GM18868 (cell line): Measurements from ENCODE around the gene ARHGAP32.

ENCODE experiments used
- ATAC-seq: cut with Tn5 transposase; IDR thresholded peaks from one replicate; pipeline ENCODE4 v1.9.1; 2021; ENCODE audit warnings: mild to moderate bottlenecking, moderate library complexity; ENCODE audit not compliant: unreplicated experiment

Gene ARHGAP32

GRCh38 chr11:128937480-128937879, 254.6 kb downstream of the ARHGAP32 start:
- no peak for ATAC-seq

GRCh38 chr11:128936606-128937251, 255.4 kb downstream of the ARHGAP32 start:
- no peak for ATAC-seq

DNA sequence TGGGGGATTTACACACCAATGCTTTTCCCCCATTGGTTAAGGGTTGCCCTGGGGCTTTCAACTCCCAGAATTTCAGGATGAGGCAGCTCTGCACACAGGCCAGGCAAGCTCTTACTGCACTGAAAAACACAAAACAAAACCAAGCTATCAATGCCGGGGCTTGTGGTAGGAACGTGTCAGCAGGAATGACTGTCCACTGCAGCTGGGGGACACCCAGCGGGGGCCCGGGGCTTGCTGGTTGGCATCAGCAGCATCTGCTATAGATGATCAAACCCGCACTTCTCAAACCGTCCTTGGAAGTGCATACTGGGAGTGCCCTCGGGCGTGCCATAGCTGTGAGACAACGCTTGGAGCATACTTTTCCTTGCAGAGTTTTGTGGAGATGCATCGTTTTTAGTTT, 257.2 kb downstream of the ARHGAP32 start:
- ATAC-seq, result no peak

DNA sequence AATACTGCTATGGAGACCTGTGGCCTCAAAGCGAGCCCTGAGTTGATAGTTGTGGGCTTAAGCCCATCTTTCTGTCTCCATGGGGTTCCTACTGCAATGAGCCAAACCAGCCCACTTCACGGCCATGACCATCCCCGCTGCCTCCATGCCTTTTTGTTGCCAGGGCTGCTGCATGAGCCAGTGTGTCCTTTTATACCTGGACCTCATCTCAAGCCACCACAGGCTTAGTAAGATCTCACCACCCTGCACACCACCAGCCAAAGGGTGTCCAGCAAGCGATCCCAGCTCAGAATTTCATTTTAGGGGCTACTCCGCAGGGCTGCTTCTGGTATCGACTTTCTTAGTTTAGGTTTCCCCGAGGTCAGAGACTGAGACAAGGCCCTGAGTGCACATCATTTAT, 257.8 kb downstream of the ARHGAP32 start:
- no peak for ATAC-seq

GRCh38 chr11:128933481-128934178, 258.5 kb downstream of the ARHGAP32 start:
- no peak for ATAC-seq

- ATAC-seq, result no peak
These were observed 260.5 kb downstream of the ARHGAP32 start for GRCh38 chr11:128931668-128932067.

- no peak for ATAC-seq
These were observed 261.1 kb downstream of the ARHGAP32 start for GRCh38 chr11:128931066-128931465.

DNA sequence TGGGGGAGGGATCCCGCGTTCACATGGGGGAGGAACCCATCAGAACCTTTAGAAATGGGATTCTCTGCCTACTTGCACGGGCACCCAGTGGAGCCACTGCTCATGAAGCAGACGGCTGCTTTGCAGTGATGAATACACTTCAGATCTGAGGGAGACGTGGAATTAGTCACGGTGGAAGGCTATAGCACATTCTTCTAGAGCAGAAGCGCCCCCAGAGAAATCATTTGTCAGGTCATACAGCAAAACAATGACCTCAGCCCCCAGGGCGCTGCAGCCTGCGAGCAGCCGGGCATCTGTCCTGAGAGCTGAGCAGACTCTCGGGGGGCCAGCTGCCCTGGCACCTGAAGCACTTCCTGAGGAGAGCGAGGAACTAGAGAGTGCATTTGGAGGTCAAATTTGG, 262.1 kb downstream of the ARHGAP32 start:
- no peak for ATAC-seq

- peak; percentile 46 for ATAC-seq
These were observed 262.7 kb downstream of the ARHGAP32 start for GRCh38 chr11:128929468-128929867.

GRCh38 chr11:128928400-128928799, 263.7 kb downstream of the ARHGAP32 start:
- peak; percentile 95 for ATAC-seq

- no peak for ATAC-seq
These were observed 264.3 kb downstream of the ARHGAP32 start for GRCh38 chr11:128927683-128928336.

- no peak for ATAC-seq
These were observed 265.0 kb downstream of the ARHGAP32 start for GRCh38 chr11:128927108-128927461.

DNA sequence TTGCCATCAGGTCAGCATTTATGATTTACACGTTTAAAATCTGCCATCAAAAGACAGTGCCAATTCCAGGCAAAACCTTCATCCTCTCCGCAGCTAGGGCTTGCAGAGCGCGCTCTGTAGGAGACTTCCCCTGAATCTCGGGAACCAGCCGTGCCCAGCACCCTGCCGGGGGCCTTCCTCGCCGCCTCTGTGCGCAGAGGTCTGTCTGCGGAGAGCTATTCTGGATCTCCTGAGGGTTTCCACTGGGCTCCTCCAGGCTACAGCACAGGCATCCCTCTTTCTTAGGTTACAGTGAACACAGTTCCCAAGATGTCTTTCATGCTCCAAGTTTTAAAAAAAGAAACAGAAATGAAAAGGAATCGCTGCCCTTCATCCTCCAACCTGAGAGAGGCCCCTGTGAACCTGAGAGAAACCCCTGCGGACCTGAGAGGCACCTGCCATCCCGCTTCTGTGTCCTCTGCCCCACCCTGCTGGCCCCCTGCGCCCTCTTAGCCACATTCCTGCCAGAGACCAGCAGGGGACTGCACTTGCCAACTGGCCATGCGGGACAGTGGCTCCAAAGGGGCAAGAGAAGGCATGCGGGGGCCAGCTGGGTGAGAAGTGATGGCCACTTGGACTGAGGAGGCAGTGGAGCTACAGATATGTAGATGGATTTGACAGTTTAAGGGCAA, 265.6 kb downstream of the ARHGAP32 start:
- no peak for ATAC-seq

GRCh38 chr11:128926000-128926399, 266.1 kb downstream of the ARHGAP32 start:
- no peak for ATAC-seq

DNA sequence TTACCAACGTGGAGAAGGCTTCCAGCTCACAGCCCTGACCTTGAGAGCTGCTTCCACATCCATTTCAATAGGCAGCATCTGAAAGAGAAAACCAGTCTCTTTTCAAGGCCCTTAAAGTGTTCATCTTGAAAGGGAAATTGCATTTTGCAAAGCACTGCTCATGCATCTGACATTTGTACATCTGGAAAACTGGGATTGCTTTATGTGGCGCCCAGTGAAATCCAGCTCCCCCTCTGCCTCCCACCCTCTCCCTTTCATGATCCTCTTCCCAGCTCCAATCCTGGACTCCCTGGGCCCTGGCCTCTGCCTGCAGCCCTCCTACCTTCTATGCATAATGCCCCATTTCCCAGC, 266.9 kb downstream of the ARHGAP32 start:
- ATAC-seq, result no peak

DNA sequence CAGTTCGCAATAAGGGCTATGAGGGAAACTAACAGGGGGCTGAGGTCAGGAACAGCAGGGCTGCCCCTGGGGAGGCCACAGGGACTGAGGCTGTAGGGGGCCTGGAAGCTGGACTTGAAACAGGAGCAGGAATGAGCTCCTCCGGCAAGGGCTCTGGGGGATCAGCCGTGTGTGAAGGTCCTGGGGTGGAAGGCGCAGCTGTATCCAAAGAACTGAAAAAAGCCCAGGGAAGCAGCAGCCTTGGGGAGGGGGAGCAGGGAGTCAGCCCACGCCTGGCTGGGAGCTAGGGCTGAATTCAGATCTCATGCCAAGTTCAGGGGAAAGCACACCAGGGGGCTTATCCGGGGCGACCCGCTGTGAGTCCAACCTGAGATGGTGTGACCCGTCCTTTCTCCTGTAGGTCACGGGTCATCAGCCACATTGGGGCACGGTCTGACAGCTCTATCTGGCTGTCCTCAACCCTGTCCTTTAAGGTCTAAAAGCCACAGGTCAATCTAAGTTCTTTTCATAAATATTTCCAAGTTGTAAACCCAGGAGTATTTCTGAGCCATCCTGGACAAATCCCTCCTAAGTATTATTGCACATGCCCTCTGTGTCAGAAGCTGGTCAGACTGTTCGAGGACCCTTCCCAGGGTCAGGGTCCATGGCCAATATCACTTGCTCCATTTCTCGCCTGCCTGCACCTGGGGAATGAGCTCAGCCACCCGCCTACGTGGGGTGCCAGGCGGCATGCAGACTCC, 267.4 kb downstream of the ARHGAP32 start:
- ATAC-seq, result no peak

GRCh38 chr11:128924104-128924503, 268.0 kb downstream of the ARHGAP32 start:
- ATAC-seq, result no peak

DNA sequence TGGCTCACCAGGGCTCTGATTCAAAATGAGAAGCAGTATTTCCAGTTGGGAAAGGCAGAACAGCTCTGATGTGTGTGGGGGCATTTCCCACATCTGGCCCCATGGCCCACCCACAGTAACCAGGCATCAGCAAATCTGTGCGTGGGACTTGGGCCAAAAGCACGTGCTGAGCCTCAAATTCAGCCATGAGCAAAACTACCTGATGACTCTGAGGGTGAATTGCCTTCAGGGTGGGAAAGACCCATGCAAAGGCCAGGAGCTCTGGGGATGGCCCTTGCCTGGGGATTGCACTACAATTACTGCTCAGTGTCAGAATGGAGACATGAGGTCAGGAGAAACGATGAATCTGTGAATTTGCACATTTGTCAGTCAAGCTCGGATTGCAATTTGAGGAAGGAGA, 270.3 kb downstream of the ARHGAP32 start:
- ATAC-seq, result no peak

DNA sequence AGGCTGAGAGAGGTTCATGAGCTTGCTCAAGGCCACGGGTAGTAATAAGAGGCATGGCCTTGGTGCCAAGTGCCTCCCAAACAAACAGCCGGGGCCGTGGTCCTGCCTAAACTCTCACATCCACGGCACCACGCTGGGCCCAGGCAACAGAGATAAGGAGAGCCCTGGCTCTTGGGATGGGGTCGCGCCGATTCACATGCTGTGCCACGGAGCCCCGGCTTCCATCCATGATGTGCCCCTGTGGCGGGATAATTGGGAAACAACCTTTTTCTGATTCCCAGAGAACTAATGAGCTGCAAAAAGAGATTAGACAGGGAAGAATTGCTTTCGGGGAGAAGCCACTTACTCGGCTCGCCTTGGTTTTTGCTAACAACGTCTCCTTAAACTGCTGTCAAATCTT, 271.5 kb downstream of the ARHGAP32 start:
- no peak for ATAC-seq

DNA sequence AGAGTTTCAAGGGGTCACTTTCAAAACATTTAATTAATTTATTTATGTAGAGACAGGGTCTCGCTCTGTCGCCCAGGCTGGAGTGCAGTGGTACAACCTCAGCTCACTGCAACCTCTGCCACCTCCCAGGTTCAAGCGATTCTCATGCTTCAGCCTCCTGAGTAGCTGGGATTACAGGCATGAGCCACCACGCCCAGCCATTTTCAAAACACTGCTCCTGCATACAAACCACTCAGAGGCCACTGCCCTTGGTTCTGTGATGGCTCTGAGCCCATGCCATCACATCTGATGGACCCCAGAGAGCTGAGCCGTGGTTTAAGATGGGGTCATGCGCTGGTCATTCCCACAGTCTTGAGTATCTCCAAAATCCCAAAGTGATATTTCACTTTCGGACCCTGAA, 272.5 kb downstream of the ARHGAP32 start:
- ATAC-seq, result peak; percentile 2

DNA sequence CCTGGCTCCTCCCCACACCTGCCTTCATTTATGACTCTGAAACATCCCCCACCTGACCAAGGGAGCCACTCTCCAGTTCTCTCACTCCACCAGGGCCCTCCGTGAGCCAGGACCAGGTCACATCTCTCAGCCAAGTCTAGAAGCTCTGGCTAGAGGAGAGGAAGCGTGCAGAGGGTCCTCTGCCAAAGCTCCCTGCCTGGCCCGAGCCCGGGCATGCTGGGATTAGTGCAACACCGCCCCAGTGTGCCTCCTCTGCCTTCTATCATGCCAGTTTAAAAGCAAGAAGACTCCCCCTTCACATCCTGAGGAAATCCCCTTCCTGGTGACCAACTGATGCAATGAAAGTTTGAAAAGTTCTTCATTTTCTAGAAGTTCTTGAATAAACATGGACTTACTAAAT, 272.9 kb downstream of the ARHGAP32 start:
- ATAC-seq, result peak; percentile 45
